Natural killer cell (primary cell): ENCODE data around the gene ERBB4. TPM values are rescaled to one million over a fixed set of nuclear protein-coding genes. Genes with fewer than 3 reads are reported as not detected.

Experiments used
- ATAC-seq, 3 donors: fragments of 150-1000 bp in 2 of 3; fragments of 200-7000 bp in 1 of 3; cut with Tn5 transposase; 1 replicate in 1 of 3; 2 replicates in 2 of 3; pipeline ENCODE4 v1.10.0; 2021; ENCODE audit warnings: mild to moderate bottlenecking in 2 of 3, moderate library complexity in 2 of 3
- DNase-seq, 2 donors: peaks; one replicate each; pipeline versions ENCODE4 v3.0.0 to v3.0.0-alpha.2; 2013 to 2021; ENCODE audit warnings: mixed read lengths in 1 of 2
- H3K27ac ChIP-seq: one replicate; pipeline ENCODE4 v1.5.1; 2013; ENCODE audit warnings: mild to moderate bottlenecking, low read length
- H3K27me3 ChIP-seq: one replicate; pipeline ENCODE4 v1.6.1; 2013; ENCODE audit warnings: low read length; ENCODE audit not compliant: control insufficient read depth, insufficient read depth
- H3K36me3 ChIP-seq: one replicate; pipeline ENCODE4 v1.6.1; 2013; ENCODE audit warnings: low read length; ENCODE audit not compliant: control insufficient read depth, insufficient read depth
- H3K4me1 ChIP-seq: one replicate; pipeline ENCODE4 v1.6.1; 2013; ENCODE audit warnings: low read length; ENCODE audit not compliant: control insufficient read depth, insufficient read depth
- H3K4me3 ChIP-seq: one replicate; pipeline ENCODE4 v1.5.1; 2013; ENCODE audit warnings: low read length
- H3K9me3 ChIP-seq: one replicate; pipeline ENCODE4 v1.6.1; 2013; ENCODE audit warnings: low read length; ENCODE audit not compliant: control insufficient read depth, insufficient read depth
- H3K27ac Mint-ChIP-seq, 2 donors: one replicate each; pipeline ENCODE4 v1.8.0; 2022; ENCODE audit warnings: mild to moderate bottlenecking in 2 of 2, mixed read lengths in 2 of 2, moderate library complexity in 1 of 2
- H3K27me3 Mint-ChIP-seq, 2 donors: one replicate each; pipeline ENCODE4 v1.8.0; 2022; ENCODE audit warnings: low read depth in 2 of 2, mixed read lengths in 2 of 2
- H3K36me3 Mint-ChIP-seq: one replicate; pipeline ENCODE4 v1.8.0; 2022; ENCODE audit warnings: mixed read lengths
- H3K4me1 Mint-ChIP-seq, 2 donors: one replicate each; pipeline ENCODE4 v1.8.0; 2022; ENCODE audit warnings: mixed read lengths in 2 of 2
- H3K4me3 Mint-ChIP-seq: one replicate; pipeline ENCODE4 v1.8.0; 2022; ENCODE audit warnings: mild to moderate bottlenecking, moderate library complexity, mixed read lengths
- H3K9me3 Mint-ChIP-seq, 2 donors: one replicate each; pipeline ENCODE4 v1.8.0; 2022; ENCODE audit warnings: mixed read lengths in 2 of 2
- WGBS: methylation state at CpG from one replicate; pipeline ENCODE4 v1.1.7; 2013; ENCODE audit warnings: missing lambda C conversion rate; ENCODE audit not compliant: insufficient coverage; 5-methylcytosine and 5-hydroxymethylcytosine counted together
- intact Hi-C: fragments of 100-400 bp; cut with micrococcal nuclease; formaldehyde crosslinking; loops from one replicate; pipeline ENCODE4 v1.14.2; 2022
- total RNA-seq, 4 donors: library from RNA; stranded (reverse); fragments of 120-200 nt in 1 of 4; gene quantifications; one replicate each; pipeline versions ENCODE4 v1.2.3 to v1.2.4, GENCODE V29; 2013 to 2022
- TF ChIP-seq, protein P1 (sequence below): fragments of 200-600 bp; IDR thresholded peaks from one replicate; pipeline ENCODE4 v1.8.0; 2022; ENCODE audit warnings: antibody characterized with exemption

ERBB4 gene
- total RNA-seq, 3 donors from 2014 or later (not counting 1 experiment from before 2014, with no cell fraction given) = 0.08 TPM; not detected in 2

DNA sequence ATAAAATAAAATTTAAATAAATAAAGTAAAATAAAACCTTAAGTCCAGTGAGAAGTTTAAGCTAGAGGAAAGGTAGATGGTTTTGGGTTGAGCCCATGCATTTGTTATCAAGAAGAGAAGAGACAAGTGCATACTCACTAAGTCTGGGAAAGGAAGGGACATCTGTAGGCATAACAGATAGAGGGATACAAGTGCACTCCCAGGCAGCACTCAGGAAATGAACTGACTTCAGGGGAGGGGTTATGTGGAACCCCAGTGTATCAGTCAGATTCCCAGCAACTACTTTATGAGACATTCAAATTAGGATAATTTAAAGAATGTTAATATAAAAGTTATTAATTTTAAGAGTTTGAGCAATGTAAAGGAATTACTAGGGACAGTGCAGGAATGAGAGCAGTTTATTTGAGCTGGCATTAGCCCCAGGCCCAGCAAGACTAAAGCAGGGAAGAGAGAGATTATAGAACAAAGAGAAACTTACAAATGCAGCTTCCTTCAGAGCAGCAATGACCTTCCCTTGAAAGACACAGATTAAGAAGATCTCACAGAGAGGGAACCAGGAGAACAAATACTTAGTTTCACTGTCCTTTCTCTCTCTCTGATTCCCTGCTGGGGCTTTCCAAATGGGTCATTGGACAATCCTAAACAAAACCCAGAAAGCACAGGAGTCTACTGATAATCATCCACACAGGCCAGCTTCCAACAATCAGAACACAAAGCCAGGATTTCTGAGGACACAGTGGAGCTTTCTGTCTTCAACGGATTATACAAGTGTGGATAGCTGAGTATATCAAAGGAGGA is 109.7 kb downstream of the ERBB4 start:
- H3K9me3 ChIP-seq = no peaks in the 10 kb centered on the region
- H3K4me3 ChIP-seq = no peak overlapping the region
- H3K4me3 Mint-ChIP-seq = no peak overlapping the region
- no peaks in the 10 kb centered on the region for H3K27me3 ChIP-seq
- H3K36me3 Mint-ChIP-seq = no peaks in the 10 kb centered on the region
- intact Hi-C loops = no loop called here
- TF ChIP-seq, protein P1, sequence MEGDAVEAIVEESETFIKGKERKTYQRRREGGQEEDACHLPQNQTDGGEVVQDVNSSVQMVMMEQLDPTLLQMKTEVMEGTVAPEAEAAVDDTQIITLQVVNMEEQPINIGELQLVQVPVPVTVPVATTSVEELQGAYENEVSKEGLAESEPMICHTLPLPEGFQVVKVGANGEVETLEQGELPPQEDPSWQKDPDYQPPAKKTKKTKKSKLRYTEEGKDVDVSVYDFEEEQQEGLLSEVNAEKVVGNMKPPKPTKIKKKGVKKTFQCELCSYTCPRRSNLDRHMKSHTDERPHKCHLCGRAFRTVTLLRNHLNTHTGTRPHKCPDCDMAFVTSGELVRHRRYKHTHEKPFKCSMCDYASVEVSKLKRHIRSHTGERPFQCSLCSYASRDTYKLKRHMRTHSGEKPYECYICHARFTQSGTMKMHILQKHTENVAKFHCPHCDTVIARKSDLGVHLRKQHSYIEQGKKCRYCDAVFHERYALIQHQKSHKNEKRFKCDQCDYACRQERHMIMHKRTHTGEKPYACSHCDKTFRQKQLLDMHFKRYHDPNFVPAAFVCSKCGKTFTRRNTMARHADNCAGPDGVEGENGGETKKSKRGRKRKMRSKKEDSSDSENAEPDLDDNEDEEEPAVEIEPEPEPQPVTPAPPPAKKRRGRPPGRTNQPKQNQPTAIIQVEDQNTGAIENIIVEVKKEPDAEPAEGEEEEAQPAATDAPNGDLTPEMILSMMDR = no peak
- H3K4me1 ChIP-seq = no peaks in the 10 kb centered on the region
- no peak overlapping the region for H3K27ac Mint-ChIP-seq
- ATAC-seq = no peak
- no peaks in the 10 kb centered on the region for H3K27me3 Mint-ChIP-seq
- no CpG with 5 or more reads among the region's 1 CpG for WGBS
- H3K27ac ChIP-seq = no peak overlapping the region
- no peaks in the 10 kb centered on the region for H3K36me3 ChIP-seq
- DNase-seq = no peak
- H3K9me3 Mint-ChIP-seq = peaks cover 0 to 2% of the 10 kb centered on the region in 2 donors
- H3K4me1 Mint-ChIP-seq = no peaks in the 10 kb centered on the region

GRCh38 chr2:212427638-212428037 is 111.0 kb downstream of the ERBB4 start:
- H3K9me3 ChIP-seq = no peaks in the 10 kb centered on the region
- Mint-ChIP-seq H3K27me3 (no peaks in the 10 kb centered on the region), H3K36me3 (no peaks in the 10 kb centered on the region), H3K4me3 (no peak overlapping the region), H3K4me1 (no peaks in the 10 kb centered on the region), H3K9me3 (peaks cover 0 to 2% of the 10 kb centered on the region in 2 donors), H3K27ac (no peak overlapping the region)
- TF ChIP-seq, protein P1 = no peak
- no peak for ATAC-seq
- DNase-seq = no peak
- H3K27ac ChIP-seq = no peak overlapping the region
- no peaks in the 10 kb centered on the region for H3K4me1 ChIP-seq
- H3K36me3 ChIP-seq = no peaks in the 10 kb centered on the region
- intact Hi-C loops = no loop called here
- WGBS = 66% methylated on average over 2 of the region's 2 CpGs
- H3K27me3 ChIP-seq = no peaks in the 10 kb centered on the region
- no peak overlapping the region for H3K4me3 ChIP-seq

GRCh38 chr2:212426637-212427412 is 111.8 kb downstream of the ERBB4 start:
- WGBS = 73% methylated on average over 2 of the region's 5 CpGs
- no peaks in the 10 kb centered on the region for H3K27me3 Mint-ChIP-seq
- no peak overlapping the region for H3K4me3 Mint-ChIP-seq
- no peaks in the 10 kb centered on the region for H3K9me3 ChIP-seq
- intact Hi-C loops = no loop called here
- H3K27me3 ChIP-seq = no peaks in the 10 kb centered on the region
- peaks cover 0 to 2% of the 10 kb centered on the region in 2 donors for H3K9me3 Mint-ChIP-seq
- H3K36me3 Mint-ChIP-seq = no peaks in the 10 kb centered on the region
- no peaks in the 10 kb centered on the region for H3K36me3 ChIP-seq
- no peak overlapping the region for H3K4me3 ChIP-seq
- H3K4me1 Mint-ChIP-seq = no peaks in the 10 kb centered on the region
- no peak overlapping the region for H3K27ac Mint-ChIP-seq
- ATAC-seq = no peak
- H3K4me1 ChIP-seq = no peaks in the 10 kb centered on the region
- H3K27ac ChIP-seq = no peak overlapping the region
- TF ChIP-seq, protein P1 = no peak
- DNase-seq = no peak
